ENCODE measurements around the gene YWHAG.
"Not testable (repeated sequence)": the region's sequence is repeated elsewhere in the genome, so short reads cannot be mapped to it uniquely, and the experiment has no call there.

GRCh38 chr7:76292911-76293310 lies 65.9 kb downstream of the YWHAG start:
- TF ChIP-seq POLR2AphosphoS5 (IDR thresholded peaks at IDR 0.05; ENCODE audit: low read depth, low read length); POLR2A (IDR thresholded peaks at IDR 0.05; ENCODE audit: low read depth, low read length); TAF1 (IDR thresholded peaks at IDR 0.05; ENCODE audit: borderline replicate concordance, low read depth, low read length): not testable (repeated sequence)

All from GM12892 (cell line).